Measurements from ENCODE around the gene PTPRT. TPM values are rescaled to one million over a fixed set of nuclear protein-coding genes. Genes with fewer than 3 reads are reported as not detected.

Gene PTPRT
- total RNA-seq, 4 donors from 2014 or later = 0.57 to 2.0 (median 0.83) TPM

- TF ChIP-seq CTCF (IDR thresholded peaks at IDR 0.05; ENCODE audit: low read depth) = no peak
These were observed 294.7 kb downstream of the PTPRT start for GRCh38 chr20:42895020-42895419.

- no peak for TF ChIP-seq CTCF (IDR thresholded peaks at IDR 0.05; ENCODE audit: low read depth)
These were observed 295.2 kb downstream of the PTPRT start for GRCh38 chr20:42894483-42894882.

GRCh38 chr20:42889517-42889916 lies 300.2 kb downstream of the PTPRT start:
- no peak for TF ChIP-seq CTCF (IDR thresholded peaks at IDR 0.05; ENCODE audit: low read depth)

GRCh38 chr20:42887281-42887680 lies 302.4 kb downstream of the PTPRT start:
- TF ChIP-seq CTCF (IDR thresholded peaks at IDR 0.05; ENCODE audit: low read depth) = no peak

GRCh38 chr20:42886801-42887200 lies 302.9 kb downstream of the PTPRT start:
- TF ChIP-seq CTCF (IDR thresholded peaks at IDR 0.05; ENCODE audit: low read depth) = no peak

- no peak for TF ChIP-seq CTCF (IDR thresholded peaks at IDR 0.05; ENCODE audit: low read depth)
These were observed 303.7 kb downstream of the PTPRT start for GRCh38 chr20:42886046-42886445.

GRCh38 chr20:42875581-42875980 lies 314.1 kb downstream of the PTPRT start:
- no peak for TF ChIP-seq CTCF (IDR thresholded peaks at IDR 0.05; ENCODE audit: low read depth)
